Measurements from ENCODE around the gene HMCN2.
"Not testable (repeated sequence)": the region's sequence is repeated elsewhere in the genome, so short reads cannot be mapped to it uniquely, and the experiment has no call there.

HMCN2 gene

GRCh38 chr9:130239363-130239695 is 26.2 kb upstream of the HMCN2 start:
- no peak for DNase-seq

DNA sequence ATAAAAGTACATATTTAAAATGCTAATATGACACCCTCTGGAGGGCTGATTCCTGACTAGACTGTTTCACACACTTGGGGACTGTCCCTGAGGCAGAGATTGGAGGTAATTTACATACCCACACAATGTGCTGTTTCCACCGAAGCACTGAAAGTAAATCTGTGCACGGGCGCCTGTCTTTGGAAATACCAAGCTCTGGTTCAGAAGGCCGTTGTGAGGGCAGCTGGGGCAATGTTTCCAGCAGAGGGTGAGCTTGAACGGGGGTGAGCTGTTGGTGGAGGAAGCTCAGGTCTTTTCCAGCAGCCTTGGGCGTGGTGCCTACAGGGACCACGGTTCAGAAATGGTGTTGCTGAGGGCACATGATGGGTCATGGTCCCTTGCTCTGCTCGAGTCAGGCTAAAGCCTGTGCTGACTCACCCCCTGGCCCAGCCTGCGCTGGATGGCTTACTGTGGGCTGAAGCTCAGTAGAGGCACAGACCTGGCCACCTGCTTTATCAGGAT is 25.8 kb upstream of the HMCN2 start:
- DNase-seq, result no peak

GRCh38 chr9:130240410-130241197 is 25.0 kb upstream of the HMCN2 start:
- DNase-seq, result peak in 10 of 14 donors; percentile 13 to 75 (median 30)

DNA sequence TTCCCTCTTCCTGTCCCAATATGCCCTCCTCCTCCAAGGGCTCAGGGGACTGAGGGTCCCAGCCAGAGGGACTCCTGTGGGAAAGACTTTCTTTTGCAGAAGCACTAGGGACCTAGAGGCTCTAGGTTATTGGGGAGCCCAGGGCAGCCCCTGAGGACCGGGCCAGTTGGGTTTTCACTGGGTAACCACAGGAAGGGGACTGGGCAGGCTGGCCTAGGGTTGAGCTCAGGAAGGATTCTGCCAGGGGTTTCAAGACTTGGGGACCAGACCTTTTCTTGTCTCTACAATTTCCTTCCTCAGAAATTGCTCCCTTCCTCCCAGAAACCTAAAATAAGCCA is 24.4 kb upstream of the HMCN2 start:
- no peak for DNase-seq

- DNase-seq, result peak in 1 of 14 donors; percentile 52
Measured at GRCh38 chr9:130242270-130243014, 23.1 kb upstream of the HMCN2 start.

- peak in 11 of 14 donors; percentile 10 to 65 (median 34) for DNase-seq
Measured at GRCh38 chr9:130243015-130243881, 22.3 kb upstream of the HMCN2 start.

- no peak for DNase-seq
Measured at GRCh38 chr9:130243882-130244170, 21.7 kb upstream of the HMCN2 start.

GRCh38 chr9:130244548-130245165 is 20.9 kb upstream of the HMCN2 start:
- DNase-seq, result no peak

DNA sequence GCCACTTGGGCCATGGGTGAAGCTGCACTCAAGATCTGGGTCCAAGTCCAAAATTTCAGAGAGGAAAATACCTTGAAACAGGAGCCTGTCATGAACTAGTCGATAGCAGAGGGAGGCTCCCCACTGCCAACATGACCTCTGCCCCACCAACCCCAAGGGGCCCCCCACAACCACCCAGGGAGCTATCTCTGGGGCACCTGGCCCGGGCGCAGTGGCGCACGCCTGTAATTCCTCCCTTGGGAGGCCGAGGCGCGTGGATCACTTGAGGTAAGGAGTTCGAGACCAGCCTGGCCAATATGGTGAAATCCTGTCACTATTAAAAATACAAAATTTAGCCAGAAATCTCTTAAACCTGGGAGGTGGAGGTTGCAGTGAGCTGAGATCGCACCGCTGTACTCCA is 20.1 kb upstream of the HMCN2 start:
- no peak for DNase-seq

- DNase-seq, result no peak
Measured at GRCh38 chr9:130246126-130246525, 19.4 kb upstream of the HMCN2 start.

DNA sequence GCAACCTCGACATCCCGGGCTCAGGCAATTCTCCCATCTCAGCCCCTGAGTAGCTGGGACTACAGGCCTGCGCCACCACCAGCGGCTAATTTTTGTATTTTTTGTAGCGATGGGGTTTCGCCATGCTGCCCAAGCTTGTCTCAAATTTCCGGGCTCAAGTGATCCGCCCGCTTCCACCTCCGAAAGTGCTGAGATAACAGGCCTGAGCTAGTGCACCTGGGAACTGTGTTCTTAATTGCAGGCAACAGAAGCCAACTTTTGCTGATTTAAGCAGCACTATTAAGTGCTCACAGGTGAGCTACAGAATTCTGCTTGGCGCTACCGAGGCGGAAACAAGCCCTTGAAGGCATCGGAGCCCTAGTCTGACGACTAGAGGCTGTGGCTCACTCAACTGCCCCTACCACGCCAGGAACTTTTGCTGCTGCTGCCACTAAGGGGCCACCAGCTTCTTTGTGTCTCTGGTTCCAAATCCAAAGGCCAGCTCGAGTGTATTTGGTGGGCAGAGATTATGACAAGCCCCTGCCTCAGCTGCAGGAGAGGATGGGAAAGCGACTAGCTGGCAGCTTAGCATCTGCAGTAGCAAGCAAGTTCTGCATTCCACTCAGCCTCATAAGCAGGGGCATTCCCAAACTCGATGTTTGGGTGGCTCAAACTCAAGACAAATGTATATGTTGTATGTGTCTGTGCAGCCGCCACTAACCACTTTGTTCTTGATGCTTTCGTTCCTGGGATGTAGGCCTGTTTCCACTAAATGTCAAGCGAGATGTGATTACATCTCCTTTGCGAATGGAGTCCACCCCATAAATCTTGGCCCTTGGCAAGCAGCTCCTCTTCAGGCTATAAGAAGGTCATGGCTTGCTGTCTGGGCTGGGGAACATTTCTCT is 10.6 kb upstream of the HMCN2 start:
- DNase-seq, result no peak

GRCh38 chr9:130255631-130256134 is 9.9 kb upstream of the HMCN2 start:
- DNase-seq, result no peak

DNA sequence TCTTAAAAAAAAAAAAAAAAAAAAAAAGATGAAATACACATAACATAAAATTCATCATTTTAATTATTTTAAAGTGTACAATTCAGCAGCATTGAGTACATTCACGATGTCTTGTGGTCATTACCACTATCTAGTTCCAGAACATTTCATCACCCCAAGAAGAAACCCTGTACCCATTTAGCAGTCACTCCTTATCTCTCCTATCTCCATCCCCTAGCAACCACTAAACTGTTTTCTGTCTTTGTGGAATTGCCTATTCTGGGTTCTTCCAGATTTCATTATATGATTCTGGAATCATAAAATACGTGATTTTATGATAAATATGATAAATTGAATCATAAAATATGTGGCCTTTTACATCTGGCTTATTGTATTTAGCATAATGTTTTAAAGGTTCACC is 8.9 kb upstream of the HMCN2 start:
- no peak for DNase-seq

GRCh38 chr9:130258137-130258536 is 7.4 kb upstream of the HMCN2 start:
- not testable (repeated sequence) for DNase-seq

DNA sequence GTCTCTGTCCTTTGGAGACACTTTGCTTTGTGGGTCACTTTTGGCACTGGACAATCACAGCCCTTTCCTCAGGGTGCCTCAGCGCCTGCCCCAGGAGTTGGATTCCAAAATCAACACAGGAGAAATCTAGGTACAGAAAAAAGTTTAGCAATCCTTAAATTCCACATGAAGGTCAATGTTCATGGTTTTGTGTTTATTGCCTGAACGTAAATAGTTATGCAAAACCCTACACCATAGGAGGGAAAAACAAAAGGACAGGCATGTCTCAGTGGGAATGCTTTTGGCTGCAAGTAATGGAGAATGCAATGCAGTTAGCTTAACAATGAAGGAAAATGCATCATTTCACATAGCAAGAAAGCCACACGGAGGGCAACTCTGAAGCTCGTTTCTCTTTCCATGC is 6.5 kb upstream of the HMCN2 start:
- DNase-seq, result no peak

GRCh38 chr9:130260816-130261765 is 4.5 kb upstream of the HMCN2 start:
- DNase-seq, result no peak

DNA sequence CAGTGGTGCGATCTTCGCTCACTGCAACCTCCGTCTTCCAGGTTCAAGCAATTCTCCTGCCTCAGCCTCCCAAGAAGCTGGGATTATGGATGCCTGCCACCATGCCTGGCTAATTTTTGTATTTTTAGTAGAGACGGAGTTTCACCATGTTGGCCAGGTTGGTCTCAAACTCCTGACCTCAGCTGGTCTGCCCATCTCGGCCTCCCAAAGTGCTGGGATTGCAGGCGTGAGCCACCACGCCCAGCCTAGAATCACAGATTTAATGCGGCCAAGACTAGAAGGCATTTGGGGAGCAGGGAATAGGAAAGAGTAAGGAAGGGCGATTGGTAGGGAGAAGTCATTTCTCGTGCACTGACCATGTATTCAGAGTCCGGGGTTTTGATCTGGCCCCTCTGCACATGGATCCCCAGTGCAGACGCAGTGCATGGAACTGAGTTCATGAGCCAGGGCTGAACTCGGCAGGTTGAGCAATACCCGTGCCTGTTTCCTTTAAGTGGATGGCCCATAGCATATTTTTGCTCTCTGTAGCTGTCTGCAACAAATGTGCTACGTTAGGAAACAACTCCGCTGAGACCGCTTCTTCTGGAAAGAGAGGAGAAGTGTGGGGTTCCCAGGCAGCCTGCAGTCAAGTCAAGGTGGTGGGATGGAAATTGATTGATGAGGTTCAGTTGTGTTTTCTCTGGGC is 3.4 kb upstream of the HMCN2 start:
- no peak for DNase-seq

GRCh38 chr9:130262771-130263170 is 2.8 kb upstream of the HMCN2 start:
- DNase-seq, result no peak

GRCh38 chr9:130263601-130264413 is 1.8 kb upstream of the HMCN2 start:
- DNase-seq, result no peak
